HG03457 (cell line): ENCODE data around the gene ATAD3B.
"Not testable (repeated sequence)": the region's sequence is repeated elsewhere in the genome, so short reads cannot be mapped to it uniquely, and the experiment has no call there.

Experiments
- ATAC-seq: cut with Tn5 transposase; IDR thresholded peaks from one replicate; pipeline ENCODE4 v1.9.1; 2021; ENCODE audit warnings: moderate number of reproducible peaks; ENCODE audit not compliant: unreplicated experiment

The ATAD3B gene

GRCh38 chr1:1471389-1472052 is at the start of gene ATAD3B:
TSS of gene ATAD3B (plus strand) at chr1:1471765. CDS start at chr1:1471885, 120 bp downstream.
- peak; percentile 79 for ATAC-seq

DNA sequence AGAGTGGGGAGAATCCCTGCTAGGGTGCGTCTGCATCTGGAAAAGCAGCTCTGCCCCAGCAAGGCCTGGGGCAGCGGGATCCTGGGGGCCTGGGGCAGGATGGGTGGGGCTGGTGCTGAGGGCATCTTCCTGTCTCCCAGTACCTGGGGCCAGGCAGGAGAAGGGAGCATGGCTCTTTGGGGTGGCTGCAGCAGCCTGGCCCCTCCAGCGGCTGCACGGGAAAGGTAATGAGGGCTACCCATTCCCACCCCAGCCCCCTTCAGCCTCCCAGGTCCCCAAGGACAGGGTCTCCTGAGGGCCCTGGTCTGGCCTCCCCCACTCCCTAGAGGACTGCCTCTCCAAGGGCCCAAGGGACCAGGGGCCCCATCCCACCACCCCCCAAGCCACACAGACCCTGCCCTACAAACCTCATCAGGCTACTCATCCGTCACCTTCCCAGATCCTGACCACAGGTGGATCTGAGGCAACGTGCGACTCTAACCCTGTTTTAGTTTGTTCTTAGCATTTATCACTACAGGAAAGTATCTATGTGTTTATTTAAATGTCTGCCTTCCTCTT is 49.6 kb upstream of the ATAD3B start:
- ATAC-seq = no peak

- no peak for ATAC-seq
Measured at GRCh38 chr1:1422465-1423244, 48.9 kb upstream of the ATAD3B start.

- no peak for ATAC-seq
Measured at GRCh38 chr1:1423245-1423597, 48.3 kb upstream of the ATAD3B start.

GRCh38 chr1:1424707-1425106 is 46.9 kb upstream of the ATAD3B start:
- ATAC-seq = no peak

DNA sequence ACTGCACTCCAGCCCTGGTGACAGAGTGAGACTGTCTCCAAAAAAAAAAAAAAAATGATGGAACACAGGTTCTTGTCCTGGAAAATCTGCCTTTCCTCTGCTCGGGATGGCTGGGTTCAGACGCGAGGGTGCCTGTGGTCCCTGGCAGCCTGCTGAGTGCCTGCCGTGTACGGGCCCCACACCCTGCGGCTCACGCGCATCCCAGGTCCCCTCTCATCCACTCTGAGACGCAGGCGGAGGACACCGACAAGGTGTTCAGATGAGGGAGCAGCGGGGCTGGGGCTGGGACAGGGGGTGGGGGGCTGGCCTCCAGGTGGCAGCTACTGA is 46.2 kb upstream of the ATAD3B start:
- ATAC-seq = no peak

DNA sequence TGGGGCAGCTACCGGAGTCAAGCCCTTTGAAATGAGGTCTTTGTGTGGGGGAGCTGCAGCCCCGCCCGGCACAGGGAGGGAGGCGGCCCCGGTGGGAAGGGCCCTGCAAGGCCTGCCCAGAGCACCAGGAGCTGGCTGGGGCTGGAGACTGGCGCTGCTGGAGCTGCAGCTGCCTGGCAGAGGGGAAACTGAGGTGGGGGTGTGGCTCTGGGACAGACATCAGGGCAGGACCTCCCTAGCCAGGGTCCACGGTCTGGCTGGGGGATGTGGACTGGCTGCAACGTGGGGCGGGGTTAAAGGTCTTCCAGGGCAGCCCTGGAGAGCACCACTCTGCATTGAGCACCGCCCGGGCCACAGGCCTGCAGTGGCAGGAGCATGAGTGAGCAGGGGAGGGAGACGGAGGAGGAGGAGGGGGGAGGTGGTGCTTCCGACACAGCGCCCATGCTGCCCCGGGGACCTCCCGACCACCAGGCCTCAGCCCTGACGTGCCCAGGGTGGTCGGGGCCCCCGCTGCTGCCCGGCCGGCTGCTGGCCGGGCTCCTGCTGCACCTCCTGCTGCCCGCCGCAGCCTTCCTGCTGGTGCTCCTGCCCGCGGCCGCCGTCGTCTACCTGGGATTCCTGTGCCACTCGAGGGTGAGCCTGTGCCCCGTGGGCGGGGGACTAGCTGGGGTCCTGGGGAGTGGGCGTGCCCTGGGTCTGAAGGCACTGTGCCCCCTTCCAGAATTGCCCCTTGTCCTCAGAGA is 45.6 kb upstream of the ATAD3B start:
- no peak for ATAC-seq

DNA sequence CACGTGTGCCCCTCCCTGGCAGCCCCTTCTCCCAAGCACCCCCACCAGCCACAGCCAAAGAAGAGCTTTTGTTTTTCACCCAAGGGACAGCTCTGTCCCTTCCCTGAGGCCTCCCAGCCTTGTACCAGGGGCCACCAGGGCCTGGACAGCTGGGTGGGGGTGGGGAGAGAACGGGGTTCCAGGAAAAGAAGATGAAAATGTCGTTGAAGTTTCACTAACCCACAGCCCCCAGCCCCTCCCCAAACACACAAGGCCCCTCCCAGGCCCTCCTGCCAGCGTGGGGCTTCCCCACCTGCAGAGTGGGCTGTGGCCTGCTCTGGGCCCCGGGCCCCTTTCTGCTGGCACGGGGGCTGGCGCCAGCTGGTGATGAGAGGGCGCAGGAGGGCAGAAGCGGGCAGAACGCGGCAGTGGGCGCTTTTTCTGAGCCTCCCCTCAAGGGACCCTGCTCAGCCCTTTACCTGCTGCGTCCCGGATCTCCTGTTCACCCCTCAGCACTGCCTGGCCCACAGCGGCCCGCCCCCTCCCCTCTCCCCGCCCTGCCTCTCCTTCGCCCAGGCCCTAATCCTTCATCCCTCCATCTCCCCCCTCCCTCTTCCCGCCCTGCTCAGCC is 45.0 kb upstream of the ATAD3B start:
- ATAC-seq = no peak

GRCh38 chr1:1427106-1427819 is 44.3 kb upstream of the ATAD3B start:
- no peak for ATAC-seq

DNA sequence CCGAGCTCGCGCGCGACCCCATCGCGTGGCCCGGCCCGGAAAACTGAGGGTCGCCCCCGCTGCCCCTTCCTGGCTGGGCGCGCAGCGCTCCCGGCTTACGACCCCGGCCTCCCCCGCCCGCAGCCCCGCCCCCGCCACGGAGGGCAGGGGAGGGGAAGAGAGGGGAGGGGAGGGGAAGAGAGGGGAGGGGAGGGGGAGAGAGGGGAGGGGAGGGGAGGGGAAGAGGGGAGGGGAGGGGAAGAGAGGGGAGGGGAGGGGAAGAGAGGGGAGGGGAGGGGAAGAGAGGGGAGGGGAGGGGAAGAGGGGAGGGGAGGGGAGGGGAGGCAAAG is 43.8 kb upstream of the ATAD3B start:
- no peak for ATAC-seq

- no peak for ATAC-seq
Measured at GRCh38 chr1:1428174-1428573, 43.4 kb upstream of the ATAD3B start.

DNA sequence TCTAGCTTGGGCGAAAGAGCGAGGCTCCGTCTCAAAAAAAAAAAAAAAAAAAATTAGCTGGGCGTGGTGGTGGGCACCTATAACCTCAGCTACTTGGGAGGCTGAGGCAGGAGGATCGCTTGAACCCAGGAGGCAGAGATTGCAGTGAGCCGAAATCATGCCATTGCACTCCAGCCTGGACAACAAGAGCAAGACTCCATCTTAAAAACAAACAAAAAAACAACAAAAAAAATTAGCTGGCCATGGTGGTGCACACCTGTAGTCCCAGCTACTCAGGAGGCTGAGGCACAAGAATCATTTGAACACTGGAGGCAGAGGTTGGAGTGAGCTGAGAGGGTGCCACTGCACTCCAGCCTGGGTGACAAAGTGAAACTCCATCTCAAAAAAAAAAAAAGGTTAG is 42.6 kb upstream of the ATAD3B start:
- not testable (repeated sequence) for ATAC-seq

DNA sequence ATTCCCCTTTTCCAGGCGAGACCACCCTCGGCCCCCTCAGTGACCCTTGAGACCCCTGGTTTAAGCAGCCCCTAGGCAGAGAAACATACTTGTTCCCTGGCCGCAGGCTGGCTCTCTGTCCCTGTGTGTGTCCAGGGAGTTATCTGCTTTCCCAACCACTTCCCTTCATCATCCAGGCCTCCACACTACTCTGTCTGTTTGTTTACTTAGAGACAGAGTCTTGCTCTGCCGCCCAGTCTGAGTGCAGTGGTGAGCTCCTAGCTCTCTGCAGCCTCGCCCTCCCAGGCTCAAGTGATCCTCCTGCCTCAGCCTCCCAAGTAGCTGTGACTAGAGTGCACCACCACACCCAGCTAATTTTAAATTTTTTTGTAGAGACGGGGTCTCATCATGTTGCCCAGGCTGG is 41.9 kb upstream of the ATAD3B start:
- no peak for ATAC-seq

DNA sequence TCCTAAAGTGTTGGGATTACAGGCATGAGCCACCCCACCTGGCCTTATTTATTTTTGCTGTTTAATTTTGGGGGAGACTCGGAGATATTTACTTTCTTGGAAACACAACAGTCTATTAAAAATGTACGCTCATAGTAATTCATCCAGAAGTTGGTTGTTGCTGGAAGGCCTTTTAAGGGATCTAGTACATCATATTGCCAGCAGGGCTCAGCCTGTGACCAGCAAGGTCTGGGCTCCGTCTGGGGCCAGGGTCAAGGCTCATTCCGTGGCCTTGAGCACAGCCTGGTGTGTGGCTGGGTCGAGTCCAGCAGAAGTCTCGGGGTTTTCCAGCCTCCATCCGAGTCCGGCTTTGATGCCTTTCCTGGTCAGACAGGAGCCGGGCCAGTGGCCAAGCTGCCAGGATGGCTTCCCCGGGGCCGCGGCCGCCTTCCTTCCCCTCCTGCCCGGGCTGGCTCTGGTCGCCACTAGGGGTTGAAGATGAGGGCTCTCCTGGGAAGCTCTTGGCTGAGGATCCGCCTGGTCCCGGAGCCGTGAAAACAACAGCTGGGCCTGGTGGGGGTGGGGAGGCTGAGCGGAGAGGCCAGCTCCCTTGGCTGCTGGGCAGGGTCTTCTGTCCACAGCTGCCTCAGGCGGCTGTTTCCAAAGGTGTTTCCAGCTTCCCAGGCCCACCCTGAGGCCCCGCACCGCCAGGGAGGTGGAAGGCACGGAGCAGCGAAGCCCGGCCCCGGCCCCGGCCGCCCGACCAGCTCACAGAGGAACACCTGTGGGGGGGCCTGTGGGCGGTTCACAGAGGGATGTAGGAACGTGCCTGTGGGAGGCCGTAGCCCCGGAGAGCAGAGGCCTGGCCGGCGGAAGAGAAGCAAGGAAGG is 41.2 kb upstream of the ATAD3B start:
- ATAC-seq = no peak

- no peak for ATAC-seq
Measured at GRCh38 chr1:1430992-1431844, 40.3 kb upstream of the ATAD3B start.

- ATAC-seq = no peak
Measured at GRCh38 chr1:1431845-1432273, 39.7 kb upstream of the ATAD3B start.

DNA sequence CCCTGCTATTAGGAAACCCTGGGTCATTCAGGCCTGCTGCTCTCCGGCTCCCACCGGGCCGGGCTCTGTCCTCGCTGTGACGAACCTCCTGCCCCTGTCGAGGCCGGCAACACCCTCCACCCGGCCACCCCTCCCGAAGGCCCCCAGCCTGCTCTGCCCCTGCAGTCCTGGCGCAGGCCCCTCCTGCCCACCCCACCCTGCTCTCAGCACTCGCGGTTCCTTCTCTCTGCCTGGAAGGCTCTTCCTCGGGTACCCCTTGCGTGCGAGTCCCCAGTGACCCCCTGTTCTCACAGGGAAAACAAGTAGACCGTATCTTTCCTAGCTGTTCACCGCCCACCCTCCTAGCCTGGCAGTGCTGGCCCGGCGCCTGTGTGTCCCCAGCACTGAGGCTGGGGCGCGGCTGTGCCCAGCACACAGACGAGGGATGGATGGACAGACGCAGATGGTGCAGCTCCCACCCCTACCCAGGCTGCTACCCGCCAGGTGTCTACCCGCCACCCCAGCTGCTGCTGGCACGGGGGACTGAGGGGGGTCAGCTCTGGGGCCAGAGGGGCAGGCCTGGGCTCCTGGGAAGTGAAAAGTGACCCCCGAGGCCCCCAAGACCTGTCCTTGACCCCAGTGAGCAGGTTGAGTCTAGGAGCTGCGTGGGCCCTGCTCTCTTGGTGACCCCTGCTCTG is 39.2 kb upstream of the ATAD3B start:
- no peak for ATAC-seq
